ENCODE measurements around the gene PPRC1. TPM values are rescaled to one million over a fixed set of nuclear protein-coding genes. Genes with fewer than 3 reads are reported as not detected.
A peak's percentile ranks its signal among the peaks of the same experiment; 100 is the strongest.

The PPRC1 gene
- total and polyA plus RNA-seq, 10 donors: 12.1 to 52.5 (median 26.5) TPM

GRCh38 chr10:102122450-102122849 lies 10.4 kb upstream of the PPRC1 start:
- Histone ChIP-seq H3K27me3 (replicated peaks in 1 of 7) (no peaks in the 10 kb centered on the region), H3K9me3 (no peaks in the 10 kb centered on the region), H3K36me3 (no peaks in the 10 kb centered on the region), H3K4me1 (peaks cover 17 to 46% (median 33%) of the 10 kb centered on the region in 6 donors), H3K27ac (peak overlapping the region in 5 of 8 donors; percentile 94 to 99 (median 97)), H3K4me3 (no peak overlapping the region)
- TF ChIP-seq CTCF (IDR thresholded peaks at IDR 0.05 in 8 of 11, conservative IDR thresholded peaks at IDR 0.05 in 3 of 11) (no peak), POLR2A (IDR thresholded peaks at IDR 0.05) (no peak), POLR2AphosphoS5 (IDR thresholded peaks at IDR 0.05) (no peak)
- intact Hi-C loops (cut with DNase I; ENCODE audit: low total_unique reads): no loop called here
- DNase-seq: no peak
- WGBS, 5 donors: 96 to 100% (median 100%) methylated on average over 1 of the region's 1 CpG

- DNase-seq: no peak
- intact Hi-C loops (cut with DNase I; ENCODE audit: low total_unique reads): no loop called here
- Histone ChIP-seq H3K4me1 (peaks cover 9 to 38% (median 25%) of the 10 kb centered on the region in 6 donors), H3K4me3 (no peak overlapping the region), H3K36me3 (no peaks in the 10 kb centered on the region), H3K27me3 (replicated peaks in 1 of 7) (no peaks in the 10 kb centered on the region), H3K27ac (peak overlapping the region in 1 of 8 donors; percentile 99), H3K9me3 (no peaks in the 10 kb centered on the region)
- 83 to 95% (median 92%) methylated on average over 3 of the region's 3 CpGs for WGBS, 5 donors
- TF ChIP-seq POLR2AphosphoS5 (IDR thresholded peaks at IDR 0.05) (no peak), POLR2A (IDR thresholded peaks at IDR 0.05) (no peak), CTCF (IDR thresholded peaks at IDR 0.05 in 8 of 11, conservative IDR thresholded peaks at IDR 0.05 in 3 of 11) (no peak)
These were observed 9.6 kb upstream of the PPRC1 start for GRCh38 chr10:102123223-102123622.

GRCh38 chr10:102131286-102132170 lies 1.3 kb upstream of the PPRC1 start:
- no peak for TF ChIP-seq CTCF (IDR thresholded peaks at IDR 0.05 in 8 of 11, conservative IDR thresholded peaks at IDR 0.05 in 3 of 11)
- no peak for TF ChIP-seq POLR2A (IDR thresholded peaks at IDR 0.05)
- no peak for TF ChIP-seq POLR2AphosphoS5 (IDR thresholded peaks at IDR 0.05)
- H3K36me3 ChIP-seq: no peaks in the 10 kb centered on the region
- 86 to 93% (median 92%) methylated on average over 8 of the region's 8 CpGs for WGBS, 5 donors
- H3K27ac ChIP-seq: peak overlapping the region in 6 of 8 donors; percentile 89 to 93 (median 92)
- H3K4me3 ChIP-seq: no peak overlapping the region
- intact Hi-C loops (cut with DNase I; ENCODE audit: low total_unique reads): no loop called here
- no peaks in the 10 kb centered on the region for H3K27me3 ChIP-seq (replicated peaks in 1 of 7)
- no peak for DNase-seq
- H3K4me1 ChIP-seq: peaks cover 13 to 40% (median 36%) of the 10 kb centered on the region in 6 donors
- no peaks in the 10 kb centered on the region for H3K9me3 ChIP-seq

- WGBS, 5 donors: 23 to 30% (median 27%) methylated on average over 8 of the region's 8 CpGs
- H3K36me3 ChIP-seq: peaks cover 0 to under 1% (median 0%) of the 10 kb centered on the region in 6 donors
These were observed 662 bp upstream of the PPRC1 start for GRCh38 chr10:102132193-102132562.

More at GRCh38 chr10:102132193-102132562, 662 bp upstream of the PPRC1 start:
- peak overlapping the region; percentile 90 to 100 (median 98) for H3K4me3 ChIP-seq
- H3K4me1 ChIP-seq: peaks cover 14 to 47% (median 40%) of the 10 kb centered on the region in 6 donors
- intact Hi-C loops (cut with DNase I; ENCODE audit: low total_unique reads): no loop called here
- no peaks in the 10 kb centered on the region for H3K27me3 ChIP-seq (replicated peaks in 1 of 7)
- no peak for TF ChIP-seq CTCF (IDR thresholded peaks at IDR 0.05 in 8 of 11, conservative IDR thresholded peaks at IDR 0.05 in 3 of 11)
- no peaks in the 10 kb centered on the region for H3K9me3 ChIP-seq
- no peak for DNase-seq
- H3K27ac ChIP-seq: peak overlapping the region; percentile 86 to 93 (median 92)

Data from spleen (tissue), 11 donors.